HG02840 (cell line): ENCODE data around the gene NAPEPLD.
"Not testable (repeated sequence)": the region's sequence is repeated elsewhere in the genome, so short reads cannot be mapped to it uniquely, and the experiment has no call there.

Experiments used
- ATAC-seq: cut with Tn5 transposase; IDR thresholded peaks from one replicate; pipeline ENCODE4 v1.9.1; 2021; ENCODE audit warnings: mild to moderate bottlenecking, moderate library complexity, moderate number of reproducible peaks; ENCODE audit not compliant: unreplicated experiment, low FRiP score

The NAPEPLD gene

DNA sequence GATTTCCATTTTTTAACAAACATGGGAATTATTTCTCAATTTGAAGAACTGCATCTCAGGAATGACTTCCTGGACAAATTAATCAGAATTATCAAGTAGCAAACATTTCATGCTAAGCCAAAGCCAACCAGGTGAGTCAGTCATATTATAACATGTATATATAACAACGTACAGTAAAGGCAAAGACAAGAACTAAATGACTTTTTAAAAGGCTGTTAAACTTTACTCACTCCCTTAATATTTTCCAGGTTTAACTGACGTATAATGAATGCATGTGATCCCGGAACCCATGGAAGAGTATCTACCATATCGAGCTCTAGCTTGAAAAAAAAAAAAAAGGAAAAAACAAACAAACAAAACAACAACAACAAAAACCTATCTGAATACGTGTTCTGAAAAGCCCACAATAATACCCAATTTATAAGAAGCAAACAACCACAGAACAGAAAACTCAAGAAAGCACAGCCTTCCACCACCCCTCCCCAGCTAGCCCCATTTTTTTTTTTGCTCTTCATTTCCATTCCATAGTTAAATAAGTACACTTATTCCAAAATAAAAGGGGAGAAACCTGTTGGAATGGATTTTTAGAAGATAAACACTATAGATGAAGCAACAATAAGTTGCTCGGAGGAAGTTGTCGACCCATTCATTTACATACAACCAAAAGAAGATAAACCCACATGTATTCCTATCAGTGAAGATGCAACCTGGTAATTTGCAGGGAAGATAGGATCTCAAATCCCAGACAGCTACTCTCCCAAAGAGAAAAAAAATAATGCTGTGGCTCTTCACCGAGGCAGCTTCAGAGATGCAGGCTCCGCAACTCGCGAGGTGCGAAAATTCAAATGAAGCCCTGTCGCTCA is 537 bp downstream of the NAPEPLD start:
- ATAC-seq, result no peak

DNA sequence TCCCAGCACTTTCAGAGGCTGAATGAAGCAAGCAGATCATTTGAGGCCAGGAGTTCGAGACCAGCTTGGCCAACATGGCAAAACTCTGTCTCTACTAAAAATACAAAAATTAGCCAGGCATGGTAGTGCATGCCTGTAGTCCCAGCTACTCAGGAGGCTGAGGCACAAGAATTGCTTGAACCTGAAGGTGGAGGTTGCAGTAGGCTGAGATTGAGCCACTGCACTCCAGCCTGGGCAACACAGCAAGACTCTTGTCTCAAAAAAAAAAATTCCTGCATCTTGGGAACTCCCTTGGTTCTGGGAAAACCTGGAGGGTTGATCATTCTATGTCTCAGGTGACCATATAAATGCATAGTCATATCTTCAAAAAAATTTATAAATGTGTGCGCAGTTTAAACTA is 4.1 kb downstream of the NAPEPLD start:
- not testable (repeated sequence) for ATAC-seq

DNA sequence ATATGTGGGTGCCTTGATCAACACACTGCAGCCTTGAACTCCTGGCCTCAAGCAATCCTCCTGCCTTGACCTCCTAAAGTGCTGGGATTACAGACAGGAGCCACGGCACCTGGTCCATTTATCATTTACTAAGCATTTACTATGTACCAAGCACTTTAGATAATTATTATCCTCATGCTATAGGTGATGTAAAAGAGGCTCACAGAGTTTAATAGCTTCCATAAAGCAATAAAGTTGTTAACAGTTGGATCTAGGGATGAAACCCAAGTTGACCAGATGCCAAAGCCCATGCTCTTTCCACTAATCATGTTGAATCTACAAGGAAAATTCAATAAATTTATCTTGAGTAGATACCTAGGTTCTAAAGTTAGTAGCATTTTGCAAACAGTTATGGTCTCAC is 5.0 kb downstream of the NAPEPLD start:
- ATAC-seq, result no peak

DNA sequence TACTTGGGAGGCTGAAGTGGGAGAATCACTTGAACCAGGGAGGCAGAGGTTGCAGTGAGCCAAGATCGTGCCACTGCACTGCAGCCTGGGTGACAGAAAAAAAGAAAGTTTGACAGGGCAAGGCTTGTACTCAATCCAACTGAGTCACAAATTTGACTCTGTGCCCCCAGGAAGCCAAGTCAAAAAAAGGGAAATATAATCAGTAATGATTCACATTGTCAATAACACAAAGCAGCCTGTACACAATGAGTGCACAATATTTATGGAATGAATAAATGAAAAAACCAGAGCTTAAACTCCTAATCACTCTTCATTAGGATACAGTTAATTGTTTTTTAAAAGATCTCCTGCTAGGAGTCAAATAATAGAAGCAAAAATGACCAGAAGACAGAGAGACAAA is 6.4 kb downstream of the NAPEPLD start:
- ATAC-seq, result no peak

DNA sequence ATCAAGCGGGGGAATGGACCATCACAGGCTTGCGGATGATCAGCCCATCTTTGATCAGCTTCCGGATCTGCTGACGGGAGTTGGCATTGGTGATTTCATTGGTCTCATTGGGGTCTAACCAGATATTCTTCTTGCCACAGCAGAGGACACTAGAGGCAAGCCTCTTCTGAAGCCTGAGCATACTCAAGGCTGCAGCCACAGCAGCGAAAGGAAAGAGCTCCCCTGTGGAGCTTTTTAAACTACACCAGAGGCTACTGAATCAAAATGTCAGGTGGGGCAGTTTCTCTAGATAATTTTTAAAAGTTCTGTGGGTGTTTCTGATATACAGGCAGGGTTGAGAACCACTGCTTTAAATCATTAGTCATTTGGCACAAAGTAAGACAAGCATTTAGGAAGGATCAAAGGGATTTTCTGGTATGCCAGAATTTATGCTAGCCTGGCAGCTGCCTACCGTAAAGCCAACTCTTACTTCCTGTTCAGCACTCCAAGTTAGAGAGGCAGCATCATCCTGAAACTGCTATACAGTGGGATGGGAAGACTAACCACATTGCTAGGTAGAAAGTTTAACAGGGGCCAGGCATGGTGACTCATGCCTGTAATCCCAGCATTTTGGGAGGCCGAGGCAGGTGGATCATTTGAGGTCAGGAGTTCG is 7.0 kb downstream of the NAPEPLD start:
- no peak for ATAC-seq

DNA sequence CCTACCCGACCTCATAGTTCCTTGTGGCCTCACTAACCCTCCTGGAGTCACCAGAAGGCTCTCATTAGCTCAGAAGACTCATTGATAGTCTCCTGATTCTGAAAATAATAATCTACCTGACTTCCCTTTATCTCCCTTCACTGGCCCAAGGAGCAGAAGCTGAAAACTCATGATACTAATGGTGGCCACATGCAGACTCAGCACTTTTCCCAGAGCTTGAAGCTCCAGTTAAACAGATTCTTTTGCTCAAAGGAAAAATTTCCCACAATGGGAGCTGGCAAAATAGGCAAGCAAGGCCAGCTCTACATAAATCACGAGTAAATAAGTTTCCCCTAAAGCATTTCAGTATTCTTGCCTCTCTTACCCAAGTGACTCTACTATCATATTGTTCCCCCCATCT is 8.2 kb downstream of the NAPEPLD start:
- ATAC-seq, result no peak

DNA sequence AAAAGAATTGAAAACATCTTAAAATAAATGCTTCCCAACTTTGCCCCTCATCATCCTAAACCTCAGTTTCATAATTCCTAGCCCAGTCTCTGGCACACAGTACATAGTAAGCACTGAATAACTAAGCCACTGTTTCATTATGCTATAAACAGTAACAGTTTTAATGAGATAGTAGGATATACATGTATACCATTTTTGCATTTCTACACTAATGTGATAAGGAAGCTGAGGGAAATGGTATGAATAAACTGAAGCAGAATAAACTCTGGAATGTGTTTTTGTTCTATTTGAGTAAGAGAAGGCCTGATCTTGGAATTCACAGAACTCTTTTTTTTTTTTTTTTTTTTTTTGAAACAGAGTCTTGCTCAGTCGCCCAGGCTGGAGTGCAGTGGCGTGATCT is 8.8 kb downstream of the NAPEPLD start:
- no peak for ATAC-seq

DNA sequence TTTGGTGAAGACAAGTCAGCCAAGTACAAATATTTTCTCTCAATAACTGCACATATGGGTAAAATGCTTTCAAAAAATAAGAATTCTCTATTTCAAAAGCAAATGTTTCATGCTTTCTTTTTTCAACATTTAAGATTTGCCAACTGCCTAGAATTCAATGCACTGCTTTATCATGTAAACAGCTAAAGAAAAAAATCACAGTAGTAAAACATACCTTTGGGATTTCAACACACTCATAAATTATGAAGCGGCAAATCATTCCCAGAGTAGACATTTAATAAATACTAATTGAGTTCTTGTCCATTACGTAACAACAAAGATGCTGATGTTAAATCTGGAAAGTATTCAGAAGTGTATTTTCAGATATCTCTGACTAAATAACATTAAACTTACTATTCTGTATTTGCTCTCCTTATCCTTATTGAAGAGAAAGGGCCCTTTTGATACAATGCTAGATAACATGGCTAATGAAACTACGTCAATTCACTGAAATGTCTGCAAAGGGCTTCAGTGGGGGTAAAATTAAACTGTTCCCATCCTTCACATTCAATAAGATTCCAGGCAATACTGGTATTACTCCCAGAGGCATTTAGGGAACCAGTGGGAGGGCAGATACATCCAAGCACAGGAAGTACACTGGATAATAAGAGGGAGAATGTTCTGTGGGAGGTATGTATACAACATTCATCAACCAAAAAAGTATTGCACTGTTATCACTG is 13.9 kb downstream of the NAPEPLD start:
- no peak for ATAC-seq

DNA sequence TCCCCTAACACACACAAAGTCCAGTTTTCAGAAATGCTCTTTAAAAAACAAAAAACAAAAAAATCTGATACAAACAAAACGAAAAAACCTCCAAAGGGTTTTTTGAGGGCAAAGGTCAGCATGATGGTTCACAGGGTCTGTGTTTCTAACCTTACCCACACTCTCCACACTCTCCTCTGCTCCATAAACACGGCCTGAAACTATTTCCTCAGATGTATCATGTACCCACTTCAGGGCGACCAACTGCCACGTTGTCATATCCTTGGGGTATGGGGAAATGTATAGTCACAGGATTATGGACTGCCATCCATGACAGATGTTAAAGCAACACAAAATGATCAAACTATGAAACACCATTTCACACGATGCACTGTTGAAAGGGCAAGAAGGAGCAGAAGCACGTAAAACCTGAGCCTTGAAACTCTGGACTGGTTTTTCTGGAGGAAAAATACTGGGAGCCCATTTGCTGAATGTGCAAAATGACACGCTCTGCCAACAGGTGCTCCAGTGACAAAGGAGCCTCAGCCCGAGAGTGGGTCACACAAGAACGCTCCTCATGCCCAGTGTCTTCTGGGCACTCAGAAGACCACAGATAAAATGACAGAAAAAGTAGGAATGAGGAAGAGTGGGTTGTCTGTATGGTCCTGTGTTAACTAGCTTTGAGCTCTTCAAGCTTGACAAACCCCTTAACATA is 15.8 kb downstream of the NAPEPLD start:
- ATAC-seq, result no peak

DNA sequence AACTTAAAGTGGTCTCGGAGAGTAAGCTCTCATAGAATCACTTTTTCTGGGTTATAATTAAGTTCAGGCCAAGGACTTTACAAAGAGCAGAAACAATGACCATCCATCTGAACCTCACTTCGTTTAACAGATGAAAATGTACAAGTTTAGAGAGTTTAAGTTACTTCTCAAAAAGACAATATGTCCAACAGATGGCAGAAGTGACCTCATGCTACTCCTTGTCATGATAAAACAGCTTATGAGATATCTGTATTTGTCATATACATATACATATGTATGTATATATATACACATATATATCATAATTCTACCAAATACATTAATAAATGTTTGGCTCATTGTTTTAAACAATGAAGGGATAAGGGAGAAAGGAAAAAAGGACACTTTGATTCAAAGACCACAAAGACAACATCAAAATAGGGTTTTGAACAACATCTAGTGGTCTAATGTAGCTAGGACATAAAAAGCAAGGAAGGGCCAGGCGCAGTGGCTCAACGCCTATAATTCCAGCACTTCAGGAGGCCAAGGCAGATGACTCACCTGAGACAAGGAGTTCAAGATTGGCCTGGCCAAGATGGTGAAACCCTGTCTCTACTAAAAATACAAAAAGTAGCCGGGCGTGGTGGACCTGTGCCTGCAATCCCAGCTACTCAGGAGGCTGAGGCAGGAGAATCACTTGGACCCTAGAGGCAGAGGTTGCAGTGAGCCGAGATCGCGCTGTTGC is 17.8 kb downstream of the NAPEPLD start:
- no peak for ATAC-seq

DNA sequence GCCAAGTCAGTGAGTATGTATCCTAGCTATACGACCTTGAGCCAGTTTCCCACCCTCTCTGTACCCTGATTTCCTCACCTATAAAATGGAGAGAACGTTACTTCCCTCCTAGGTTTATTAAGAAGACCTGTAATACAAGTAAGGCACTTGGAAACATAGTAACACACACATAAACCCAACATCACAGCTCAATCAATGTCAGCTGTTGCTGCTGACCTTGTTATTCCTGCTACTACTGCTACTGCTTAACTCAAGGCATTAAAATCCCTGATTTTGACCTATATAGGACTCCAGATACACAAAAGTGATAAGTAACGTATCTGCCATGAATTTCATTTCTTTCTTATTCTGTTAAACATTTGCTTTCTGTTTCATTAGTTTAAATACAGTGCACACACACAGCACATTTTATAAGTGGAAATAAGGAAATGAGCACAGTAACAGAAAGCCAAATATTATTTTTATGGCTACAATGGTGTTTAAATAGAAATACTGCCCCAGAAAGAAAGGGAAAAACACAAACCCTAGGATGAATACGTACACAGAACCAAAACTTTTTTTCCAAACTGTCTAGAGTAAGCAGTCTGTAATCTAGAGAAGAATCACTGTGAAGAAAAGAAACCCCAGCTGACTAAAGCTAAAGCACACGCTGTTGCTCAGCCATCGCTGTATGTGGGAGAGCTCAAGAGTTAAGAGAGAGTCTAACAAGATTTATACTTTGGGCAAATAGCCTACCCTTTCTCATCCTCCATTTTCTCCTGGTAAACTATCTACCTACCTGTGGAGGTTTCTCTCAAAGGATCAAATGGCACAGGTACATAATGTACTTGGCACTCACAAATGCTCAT is 19.0 kb downstream of the NAPEPLD start:
- no peak for ATAC-seq

DNA sequence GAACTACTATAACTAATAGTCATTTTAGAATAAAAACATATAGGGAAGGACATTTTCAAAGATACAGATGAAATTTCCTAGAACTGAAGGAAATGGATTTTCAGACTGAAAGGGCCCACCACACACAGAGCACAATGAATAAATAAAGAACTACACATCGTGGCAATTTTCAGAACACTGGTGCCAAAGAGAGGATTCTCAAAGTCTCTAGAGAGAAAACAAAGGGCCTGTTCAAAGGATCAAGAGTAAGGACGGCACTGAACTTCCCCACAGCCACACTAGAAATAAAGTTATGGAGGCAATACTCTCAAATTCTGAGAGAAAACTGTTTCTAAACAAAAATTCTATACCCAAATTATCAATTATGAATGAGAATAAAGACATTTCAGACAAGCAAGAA is 21.9 kb downstream of the NAPEPLD start:
- no peak for ATAC-seq

DNA sequence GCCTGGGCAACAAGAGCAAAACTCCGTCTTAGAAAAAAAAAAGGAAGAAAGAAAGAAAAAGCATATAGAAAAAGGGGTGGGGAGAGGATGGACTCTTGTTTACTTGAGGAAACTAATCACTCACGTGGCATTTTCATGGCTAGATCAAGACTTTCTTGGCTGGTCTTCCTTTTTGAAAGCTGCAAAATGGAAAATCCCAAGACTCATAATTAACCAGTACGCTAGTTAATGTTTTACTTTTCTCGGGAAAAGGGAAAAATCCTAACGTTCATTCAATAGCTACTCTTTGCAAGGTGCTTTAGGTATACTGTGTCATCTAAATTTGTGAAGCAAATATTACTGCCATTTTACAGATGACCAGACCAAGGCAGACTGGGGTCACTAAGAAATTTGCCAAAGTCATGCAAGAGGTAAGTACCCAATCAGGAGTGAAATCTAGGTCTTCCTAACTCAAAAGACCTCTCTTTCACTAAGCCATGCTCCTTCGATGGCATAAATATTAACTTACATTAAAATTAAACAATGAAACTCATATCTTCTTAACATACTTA is 24.4 kb downstream of the NAPEPLD start:
- no peak for ATAC-seq

DNA sequence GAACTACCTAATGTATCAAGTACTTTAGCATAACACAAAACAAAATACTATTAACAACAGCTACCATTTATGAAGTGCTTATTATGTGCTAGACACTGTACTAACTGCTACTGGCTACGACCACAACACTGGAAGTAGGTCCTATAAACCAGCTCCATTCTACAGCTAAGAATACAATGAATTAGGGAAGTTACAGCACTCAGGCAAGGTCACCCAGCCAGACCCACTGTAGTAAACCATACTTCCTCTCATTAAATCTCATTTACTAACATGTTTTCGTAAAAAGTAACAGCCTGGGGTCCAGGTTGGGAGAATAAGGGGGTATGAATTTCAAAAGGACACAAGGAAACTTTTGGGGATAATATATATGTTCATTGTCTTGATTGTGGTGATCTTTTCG is 25.4 kb downstream of the NAPEPLD start:
- ATAC-seq, result no peak

DNA sequence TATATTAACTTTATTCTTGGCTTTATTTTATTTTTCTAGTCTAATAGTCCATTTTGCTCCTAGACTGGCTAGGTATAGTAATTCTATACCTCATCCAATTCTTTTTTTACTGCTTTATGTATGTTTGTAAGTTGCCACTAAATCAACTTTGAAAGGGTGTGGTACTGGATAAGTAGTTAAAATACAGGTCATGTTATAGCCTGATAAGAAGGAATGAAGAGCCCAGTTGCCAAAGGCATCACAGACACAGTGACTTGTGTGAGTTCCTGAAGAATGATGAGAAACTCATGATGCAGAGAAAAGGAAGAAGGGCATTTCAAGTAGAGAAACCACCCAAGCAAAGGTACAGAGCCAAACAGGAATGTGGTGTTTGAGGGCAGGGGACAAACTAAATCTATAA is 27.3 kb downstream of the NAPEPLD start:
- ATAC-seq, result no peak

DNA sequence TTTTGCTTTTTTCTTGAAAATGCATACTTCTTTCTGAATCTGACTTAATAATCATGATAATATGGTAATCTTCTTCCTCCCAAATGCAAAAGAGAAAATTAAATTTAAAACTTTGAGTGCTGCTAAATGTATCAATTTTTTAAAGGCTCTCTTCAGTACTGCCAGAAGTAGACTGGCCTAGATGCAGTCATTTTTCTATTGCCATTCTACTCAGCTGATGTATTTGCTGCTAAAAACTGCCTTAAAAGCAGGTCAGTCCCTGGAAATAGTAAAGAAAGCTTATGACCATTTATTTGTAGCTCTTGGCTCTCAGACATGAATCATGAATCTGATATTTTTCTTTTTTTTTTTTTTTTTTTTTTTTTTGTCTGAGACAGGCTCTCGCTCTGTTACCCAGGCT is 28.5 kb downstream of the NAPEPLD start:
- ATAC-seq, result no peak

DNA sequence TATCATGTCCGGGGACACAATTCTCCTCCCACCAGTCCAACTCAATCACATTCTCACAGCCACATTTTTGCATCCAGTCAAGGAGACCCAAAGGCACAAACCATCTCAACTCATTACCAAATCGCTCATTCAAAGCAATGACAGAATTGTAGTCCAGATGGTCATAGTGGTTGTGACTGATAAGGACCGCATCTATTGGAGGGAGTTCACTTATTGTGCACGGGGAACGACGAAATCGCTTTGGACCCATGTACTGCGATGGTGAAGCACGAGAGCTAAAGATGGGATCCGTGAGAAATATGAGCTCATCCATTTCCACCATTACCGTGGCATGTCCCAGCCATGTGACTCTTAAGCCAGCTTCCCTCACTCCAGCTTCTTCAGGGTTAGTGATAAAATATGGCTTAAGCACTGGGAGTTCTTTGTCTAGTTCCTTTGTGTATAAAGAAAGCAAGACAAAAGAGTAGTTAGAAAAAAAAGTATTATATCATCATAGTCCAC is 29.1 kb downstream of the NAPEPLD start:
- ATAC-seq, result no peak

DNA sequence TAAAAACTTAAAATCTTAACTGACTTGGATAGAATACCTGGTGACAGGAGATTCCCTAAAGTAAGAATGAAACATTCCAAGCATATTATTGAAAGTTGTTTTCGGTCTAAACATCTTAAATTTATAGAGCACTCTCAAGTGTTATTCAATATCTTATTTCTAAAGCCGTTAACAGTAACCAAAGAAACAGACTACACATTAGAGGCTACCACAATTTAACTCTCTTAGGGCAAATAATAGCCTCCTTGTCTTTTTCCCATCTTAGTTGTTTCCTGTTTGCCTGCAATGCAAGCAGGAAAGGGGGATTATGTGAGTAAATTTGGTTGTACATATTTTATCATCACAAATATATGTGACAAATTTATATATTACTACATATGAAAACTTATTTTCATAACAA is 31.4 kb downstream of the NAPEPLD start:
- no peak for ATAC-seq

DNA sequence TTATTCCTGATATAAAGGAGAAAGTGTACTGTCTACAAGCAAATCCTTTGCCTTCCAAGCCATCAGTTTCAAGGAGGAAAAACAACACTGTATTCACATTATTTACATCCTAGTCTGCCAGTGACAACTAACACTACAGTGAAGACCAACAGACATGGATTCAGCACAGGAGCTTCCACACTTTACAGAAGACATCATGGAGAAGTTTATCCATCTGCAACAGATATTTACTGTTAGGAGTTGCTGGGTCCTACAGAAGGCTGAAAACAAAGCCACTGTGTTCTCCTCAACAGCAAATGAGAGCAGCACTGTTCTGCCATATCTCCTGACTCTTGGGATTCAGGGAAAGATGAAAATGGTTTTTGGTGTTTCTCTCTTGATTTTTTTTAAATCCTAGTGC is 31.9 kb downstream of the NAPEPLD start:
- ATAC-seq, result no peak
